SU-DHL-6 (cell line): ENCODE results near the gene TBX19.

Experiments used
- EZH2phosphoT487 ChIP-seq: fragments of 200-600 bp; sonication (generic), shearing (Covaris generic); conservative IDR thresholded peaks from 2 replicates; pipeline ENCODE4 v1.6.1; 2018; ENCODE audit warnings: mild to moderate bottlenecking, antibody characterized with exemption, low read length, moderate library complexity, mixed read lengths
- TF ChIP-seq, protein P1 (sequence below): fragments of 200-600 bp; sonication (generic); IDR thresholded peaks from one replicate; pipeline ENCODE4 v1.5.1; 2017; ENCODE audit warnings: antibody characterized with exemption, mild to moderate bottlenecking, low read length, moderate library complexity; ENCODE audit not compliant: insufficient read depth, poor library complexity, severe bottlenecking

DNA sequence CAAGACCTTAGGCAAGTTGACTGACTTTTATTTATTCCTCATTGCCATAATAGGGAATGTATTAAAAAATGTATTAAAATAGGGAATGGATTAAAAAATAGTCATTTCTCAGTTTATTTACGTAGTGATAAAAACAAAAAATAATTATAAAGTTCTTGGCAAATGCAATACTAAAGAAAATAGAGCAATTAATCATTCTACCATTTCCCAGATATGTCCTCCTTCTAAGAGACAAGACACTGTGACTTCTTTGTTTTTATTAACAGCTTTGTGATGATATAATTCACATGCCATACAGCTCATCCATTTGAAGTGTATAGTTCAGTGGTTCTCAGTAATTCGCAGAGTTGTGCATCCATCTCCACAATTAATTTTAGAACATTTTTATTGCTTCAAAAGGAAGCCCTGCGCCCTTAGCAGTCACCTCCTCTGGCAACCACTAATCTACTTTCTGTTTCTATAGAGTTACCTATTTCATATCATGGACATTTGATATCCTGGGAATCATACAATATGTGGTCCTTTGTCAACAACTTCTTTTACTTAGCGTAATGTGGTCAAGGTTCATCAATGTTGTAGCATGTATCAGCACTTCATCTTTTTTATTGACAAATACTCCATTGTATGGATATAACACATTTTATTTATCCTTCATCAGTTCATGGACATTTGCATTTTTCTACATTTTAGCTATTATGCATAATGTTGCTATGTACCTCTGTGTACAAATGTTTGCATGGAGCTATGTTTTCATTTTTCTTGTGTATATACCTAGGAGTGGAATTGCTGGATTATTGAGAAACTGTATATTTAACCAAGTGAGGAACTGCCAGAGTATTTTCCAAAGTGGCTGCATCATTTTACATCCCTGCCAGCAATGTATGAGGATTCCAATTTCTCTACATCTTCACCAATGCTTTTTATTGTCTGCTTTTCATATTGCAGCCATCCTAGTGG is 5.6 kb downstream of the TBX19 start:
- TF ChIP-seq, protein P1, sequence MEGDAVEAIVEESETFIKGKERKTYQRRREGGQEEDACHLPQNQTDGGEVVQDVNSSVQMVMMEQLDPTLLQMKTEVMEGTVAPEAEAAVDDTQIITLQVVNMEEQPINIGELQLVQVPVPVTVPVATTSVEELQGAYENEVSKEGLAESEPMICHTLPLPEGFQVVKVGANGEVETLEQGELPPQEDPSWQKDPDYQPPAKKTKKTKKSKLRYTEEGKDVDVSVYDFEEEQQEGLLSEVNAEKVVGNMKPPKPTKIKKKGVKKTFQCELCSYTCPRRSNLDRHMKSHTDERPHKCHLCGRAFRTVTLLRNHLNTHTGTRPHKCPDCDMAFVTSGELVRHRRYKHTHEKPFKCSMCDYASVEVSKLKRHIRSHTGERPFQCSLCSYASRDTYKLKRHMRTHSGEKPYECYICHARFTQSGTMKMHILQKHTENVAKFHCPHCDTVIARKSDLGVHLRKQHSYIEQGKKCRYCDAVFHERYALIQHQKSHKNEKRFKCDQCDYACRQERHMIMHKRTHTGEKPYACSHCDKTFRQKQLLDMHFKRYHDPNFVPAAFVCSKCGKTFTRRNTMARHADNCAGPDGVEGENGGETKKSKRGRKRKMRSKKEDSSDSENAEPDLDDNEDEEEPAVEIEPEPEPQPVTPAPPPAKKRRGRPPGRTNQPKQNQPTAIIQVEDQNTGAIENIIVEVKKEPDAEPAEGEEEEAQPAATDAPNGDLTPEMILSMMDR = no peak
- no peak for TF ChIP-seq EZH2phosphoT487
